TTC549 (cell line): ENCODE measurements around the gene WDR5B.

Experiments used
- FAIRE-seq: peaks from 2 replicates; lab custom pipeline; 2012; peaks lifted over from hg19 to GRCh38; lab: Jason Lieb, UNC

Gene WDR5B

DNA sequence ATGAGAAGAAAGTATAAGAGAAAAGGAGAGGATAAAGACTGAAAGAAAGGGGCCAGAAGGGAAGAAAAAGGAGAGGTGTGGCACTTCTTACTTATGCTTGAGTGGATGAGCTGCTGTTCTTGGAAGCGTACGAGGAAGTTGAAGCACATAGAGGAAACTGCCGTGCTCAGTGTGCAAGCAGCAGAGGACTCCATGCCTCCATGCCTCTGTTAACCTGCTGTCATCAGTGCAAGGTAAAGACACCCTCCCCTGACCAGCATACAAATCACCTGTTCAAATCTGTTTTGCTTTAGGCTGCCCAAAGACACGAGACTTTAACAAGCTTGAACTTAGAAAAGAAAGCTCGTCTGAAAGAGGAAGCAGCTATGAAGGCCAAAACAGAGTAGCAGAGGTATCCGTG, 6.4 kb downstream of the WDR5B start:
- FAIRE-seq, result no peak

DNA sequence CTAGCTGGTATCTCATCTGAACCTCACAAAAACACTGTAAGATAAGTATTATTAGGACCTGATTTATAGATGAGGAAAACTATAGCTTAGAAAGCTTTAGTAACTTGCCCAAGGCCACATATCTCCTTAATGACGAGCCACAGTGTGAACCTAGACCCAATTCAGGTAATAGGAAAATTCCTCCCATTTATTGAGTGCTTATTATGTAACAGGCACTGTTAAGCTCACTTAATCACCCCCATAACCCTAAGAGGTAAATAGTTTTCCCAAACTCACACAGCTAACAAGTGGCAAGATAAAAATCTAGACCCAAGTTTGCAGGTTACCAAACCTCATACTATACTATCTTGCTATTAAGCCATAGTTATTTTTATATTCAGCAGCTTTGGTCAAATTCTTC, 7.9 kb downstream of the WDR5B start:
- no peak for FAIRE-seq

DNA sequence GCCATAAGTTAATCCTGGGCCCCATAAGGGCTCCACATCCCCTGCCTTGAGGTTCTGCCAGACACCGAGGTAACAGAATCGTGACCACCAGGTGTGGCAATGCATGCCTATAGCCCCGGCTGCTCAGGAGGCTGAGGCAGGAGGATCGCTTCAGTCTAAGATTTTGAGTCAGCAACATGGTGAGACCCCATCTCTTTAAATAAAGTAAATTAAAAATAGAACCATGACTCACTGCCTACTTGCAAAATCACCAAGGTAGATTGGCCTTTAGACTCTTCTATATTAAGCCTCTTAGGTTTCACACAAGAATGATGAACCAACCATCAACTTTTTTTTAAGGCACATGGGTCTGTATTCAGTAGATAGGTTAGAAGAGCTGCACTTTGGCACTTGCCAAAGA, 9.7 kb downstream of the WDR5B start:
- no peak for FAIRE-seq

DNA sequence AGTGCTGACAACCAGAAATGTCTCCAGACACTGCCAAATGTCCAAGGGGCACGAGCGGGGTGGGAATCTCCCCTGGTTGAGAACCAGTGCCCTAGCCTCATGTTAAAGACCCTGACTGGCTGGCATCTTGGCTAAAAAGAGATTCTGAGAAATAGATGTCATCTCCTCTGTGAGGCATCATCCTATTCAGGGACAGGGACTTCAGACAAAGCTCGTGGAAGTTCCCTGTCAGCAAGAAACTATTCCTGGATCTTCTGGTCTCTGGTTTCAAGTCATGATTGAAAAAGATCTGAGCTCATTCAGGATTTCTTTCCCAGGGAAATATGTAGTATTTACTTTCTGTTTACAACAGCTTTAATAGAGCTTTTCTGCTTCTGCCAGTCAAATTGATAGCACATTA, 10.8 kb downstream of the WDR5B start:
- no peak for FAIRE-seq

DNA sequence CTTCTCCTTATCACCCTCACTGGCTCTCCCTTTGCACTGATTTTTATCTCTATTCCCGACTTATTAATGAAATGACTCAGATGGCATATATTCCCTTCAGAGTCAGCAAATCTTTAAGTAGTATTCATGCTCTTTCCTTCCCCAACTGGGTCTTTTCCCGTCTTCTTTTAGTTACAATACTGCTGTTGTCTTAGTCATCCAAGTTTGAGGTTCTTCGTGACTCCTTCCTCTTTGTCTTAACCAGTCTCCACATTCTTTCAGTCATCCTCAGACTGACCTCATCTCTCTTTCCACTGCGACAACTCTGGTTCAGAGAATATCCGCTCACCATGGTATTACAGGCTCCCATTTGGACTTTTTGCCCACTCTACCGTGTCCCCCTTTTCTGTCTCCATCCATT, 12.4 kb downstream of the WDR5B start:
- FAIRE-seq, result no peak

DNA sequence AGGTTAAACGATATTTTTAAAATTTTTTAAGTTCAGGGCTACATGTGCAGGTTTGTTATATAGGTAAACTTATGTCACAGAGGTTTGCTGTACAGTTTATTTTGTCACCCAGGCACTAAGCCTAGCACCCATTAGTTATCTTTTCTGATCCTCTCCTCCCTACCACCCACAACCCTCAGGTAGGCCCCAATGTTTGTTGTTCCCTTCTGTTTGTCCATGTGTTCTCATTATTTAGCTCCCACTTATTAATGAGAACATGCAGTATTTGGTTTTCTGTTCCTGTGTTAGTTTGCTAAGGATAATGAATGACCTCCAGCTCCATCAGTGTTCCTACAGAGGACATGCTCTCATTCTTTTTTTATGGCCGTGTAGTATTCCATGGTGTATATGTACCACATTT, 16.9 kb downstream of the WDR5B start:
- FAIRE-seq, result no peak

DNA sequence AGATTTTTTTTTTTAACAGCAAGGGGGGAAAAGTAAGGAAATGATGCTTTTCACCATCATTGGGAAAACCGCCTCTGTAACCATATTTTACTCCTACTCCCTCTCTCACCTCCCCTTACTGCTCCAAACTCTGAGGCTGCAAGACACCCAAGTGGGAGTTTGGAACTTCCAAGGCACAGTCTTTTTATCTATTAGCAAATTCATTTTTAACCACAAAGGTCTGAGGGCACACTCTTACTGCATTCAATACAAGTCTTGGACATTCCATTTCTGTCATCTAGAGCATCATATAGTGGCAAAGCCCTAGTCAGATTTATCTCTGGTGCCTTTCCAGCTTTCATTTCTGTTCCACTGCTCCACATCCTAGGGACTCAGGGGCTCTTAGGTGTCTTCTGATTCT, 18.7 kb downstream of the WDR5B start:
- FAIRE-seq, result no peak

DNA sequence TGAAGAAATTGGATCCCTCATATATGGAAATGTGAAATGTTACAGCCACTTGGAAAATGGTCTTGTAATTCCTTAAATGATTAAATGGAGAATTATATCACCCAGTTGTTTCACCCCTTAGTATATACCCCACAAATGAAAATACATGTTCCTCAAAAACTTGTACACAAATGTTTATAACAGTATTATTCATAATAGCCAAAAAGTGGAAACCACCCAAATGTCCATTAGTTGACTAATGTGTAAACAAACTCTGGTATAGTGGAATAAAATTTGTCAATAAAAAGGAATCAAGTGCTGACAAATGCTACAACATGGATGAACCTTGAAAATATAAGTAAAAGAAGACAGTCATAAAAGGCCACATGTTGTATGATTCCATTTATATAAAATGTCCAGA, 19.4 kb downstream of the WDR5B start:
- FAIRE-seq, result no peak

DNA sequence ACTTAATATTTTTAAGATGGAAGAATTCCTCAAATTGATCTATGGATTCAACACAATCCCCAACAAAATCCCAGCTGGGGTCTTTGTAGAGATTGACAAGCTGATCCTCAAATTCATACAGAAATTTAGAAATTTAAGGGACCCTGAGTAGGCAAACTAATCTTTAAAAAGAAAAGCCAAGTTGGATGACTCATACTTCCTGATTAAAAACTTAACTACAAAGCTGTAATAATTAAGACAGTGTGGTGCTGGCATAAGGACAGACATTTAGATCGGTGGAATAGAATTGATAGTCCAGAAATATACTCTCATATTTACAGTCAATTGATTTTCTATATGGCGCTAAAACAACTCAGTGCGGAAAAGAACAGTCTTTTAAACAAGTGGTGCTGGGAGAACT, 20.3 kb downstream of the WDR5B start:
- no peak for FAIRE-seq

DNA sequence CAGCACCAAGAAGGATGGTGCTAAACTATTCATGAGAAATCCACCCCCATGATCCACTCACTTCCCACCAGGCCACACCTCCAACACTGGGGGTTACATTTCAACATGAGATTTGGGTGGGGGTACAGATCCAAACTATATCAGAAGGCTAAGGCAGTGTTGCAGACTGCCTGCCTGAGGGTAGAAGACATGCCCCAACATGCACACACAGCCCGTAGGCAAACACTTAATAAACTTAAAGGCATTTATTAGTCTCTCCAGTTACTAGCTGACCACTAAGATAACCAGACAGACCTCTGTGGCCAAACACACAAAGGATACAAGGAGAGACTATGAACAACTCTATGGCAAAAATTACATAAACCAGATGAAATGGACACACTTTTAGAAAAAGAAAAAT, 21.7 kb downstream of the WDR5B start:
- no peak for FAIRE-seq

DNA sequence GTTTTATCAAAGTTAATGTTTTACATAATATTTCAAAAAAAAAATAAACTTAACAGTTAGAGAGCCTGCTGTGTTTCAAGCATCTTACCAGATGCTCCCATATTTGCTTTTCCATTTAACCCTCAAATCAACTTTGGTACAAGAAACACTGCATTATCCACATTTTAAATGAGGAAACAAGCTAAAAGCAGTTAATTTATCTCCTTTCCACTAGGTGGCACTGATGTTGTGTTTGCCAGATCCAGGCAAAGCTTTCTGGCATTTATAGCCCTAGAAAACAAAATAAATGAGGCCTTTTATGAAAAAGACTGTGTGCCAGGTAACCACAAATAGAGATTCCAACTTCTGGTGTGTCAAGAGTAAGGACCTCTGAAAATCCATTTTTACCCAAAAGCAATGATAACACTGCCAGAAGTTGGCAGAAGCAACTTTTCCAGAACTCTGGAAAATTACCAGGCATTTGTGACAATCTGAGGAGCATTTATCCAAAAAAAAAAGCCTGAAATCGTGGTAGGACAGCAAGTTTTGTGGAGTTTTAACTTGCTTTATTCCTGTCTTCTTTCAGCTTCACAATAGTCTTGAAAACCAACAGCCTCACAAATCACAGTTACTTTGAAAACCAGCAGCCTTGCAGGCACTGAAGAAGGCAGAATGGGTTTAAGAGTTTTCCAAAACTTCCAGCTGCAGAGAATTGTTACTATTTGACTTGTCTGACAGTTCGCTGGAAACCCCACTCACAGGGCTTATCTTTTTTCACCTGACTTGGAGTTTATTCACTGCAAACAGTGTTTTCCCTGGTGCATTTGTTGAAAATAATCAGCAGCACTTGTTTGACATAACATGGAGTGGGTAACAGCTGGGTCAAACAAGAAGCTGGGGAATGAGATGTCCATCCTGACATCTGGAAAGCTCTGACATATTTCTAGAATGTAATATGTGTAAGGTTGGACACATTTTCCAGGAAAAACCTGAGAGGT, 22.7 kb downstream of the WDR5B start:
- FAIRE-seq, result peak; percentile 64

DNA sequence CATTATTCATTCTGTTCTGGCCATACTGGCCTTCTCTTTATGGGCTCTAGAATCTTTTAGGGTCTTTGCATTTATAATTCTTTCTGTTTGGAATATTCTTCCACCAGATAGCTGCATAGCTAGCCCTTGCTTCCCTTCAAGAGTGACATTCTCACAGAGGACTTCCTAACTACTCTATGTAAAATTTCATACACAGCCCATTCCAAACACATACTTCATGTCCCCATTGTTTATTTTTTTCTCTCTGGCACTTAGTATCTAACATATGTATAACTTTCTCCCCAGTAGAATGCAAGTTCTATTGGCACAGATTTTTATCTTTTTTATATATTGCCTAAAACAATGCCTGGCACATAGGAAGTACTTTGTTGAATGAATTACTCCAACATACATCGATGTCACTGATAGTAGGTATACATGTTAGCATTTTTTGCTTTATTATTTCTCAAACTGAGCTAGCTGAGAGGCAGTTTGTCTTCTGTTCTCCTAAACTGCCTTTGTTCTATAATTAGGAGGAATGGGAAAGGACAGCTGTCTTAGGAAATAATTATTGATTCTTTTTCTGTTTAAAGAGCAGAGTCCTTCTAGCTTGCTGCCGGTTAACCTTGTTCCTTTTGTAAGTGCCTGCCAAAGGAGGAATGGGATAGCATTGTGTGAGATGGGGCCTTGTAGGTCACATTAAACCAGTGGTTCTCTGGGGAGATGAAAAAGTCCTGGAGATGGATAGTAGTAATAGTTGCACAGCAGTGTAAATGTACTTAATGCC, 24.0 kb downstream of the WDR5B start:
- no peak for FAIRE-seq

DNA sequence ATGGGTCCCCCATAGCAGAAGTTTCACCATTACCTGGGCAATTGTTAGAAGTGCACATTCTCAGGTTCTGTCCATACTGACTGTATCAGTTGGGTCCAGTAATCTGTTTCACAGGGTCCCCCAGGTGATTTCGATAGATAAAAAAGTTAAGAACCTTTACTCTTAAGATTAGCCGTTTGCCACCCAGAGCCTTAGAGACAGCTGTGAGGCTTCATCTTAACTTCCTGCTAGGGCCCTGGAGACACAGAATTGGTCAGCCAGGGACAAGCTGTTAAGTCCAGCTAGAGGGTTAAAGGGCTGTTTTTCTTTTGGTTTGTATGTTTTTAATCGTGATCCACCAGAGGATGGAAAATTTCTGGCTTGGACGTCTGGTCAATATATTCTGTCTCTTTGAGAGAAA, 25.2 kb downstream of the WDR5B start:
- FAIRE-seq, result no peak

DNA sequence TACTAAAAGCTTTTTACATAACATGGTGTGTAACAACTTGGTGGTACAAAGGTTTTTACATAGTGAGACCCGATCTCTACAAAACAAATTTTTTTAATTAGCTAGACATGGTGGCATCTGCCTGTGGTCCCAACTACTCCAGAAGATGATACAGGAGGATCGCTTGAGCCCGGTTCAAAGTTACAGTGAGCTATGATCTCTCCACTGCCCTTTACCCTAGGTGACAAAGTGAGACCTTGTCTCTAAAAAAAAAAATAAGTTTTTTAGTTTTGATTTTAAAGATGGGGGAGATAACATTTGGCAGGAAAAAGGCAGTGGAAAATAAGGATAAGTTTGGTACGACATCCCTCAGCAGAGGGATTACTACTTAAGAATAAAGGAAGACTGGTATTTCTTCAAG, 26.0 kb downstream of the WDR5B start:
- FAIRE-seq, result no peak

DNA sequence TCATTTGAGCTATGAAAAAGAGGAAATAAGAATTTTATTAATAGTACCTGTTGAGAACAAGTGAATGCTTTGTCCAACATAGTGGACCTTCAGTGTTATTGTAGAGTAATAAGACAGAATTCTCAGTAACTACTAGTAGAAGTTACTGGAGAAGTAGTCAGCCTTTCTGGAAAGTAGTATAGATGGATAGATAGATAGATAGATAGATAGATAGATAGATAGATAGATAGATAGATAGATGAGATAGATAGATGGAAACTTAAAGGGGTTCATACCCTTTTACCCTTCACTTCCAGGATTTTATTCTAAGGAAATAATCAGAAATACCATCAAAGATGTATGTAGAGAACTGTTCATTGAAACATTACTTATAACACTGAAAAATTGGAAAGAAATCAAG, 26.7 kb downstream of the WDR5B start:
- no peak for FAIRE-seq

DNA sequence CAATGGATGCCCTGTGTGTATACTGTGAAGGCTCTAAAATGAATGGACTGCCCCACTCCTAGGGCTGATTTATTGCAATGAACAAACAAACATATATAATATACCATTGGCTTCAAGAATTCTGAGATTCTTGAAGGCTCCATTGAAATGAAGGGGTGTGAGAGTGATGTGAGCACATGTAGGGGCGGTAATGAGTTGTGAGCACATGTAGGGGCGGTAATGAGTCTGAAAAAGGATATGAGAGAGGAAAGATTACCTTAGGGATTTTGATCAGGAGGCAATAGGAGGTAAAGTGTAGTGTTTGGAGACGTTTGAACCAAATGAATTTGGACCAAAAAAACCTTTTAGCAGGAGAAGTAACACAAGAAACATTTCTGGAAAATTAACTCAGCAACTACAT, 28.2 kb downstream of the WDR5B start:
- FAIRE-seq, result no peak

DNA sequence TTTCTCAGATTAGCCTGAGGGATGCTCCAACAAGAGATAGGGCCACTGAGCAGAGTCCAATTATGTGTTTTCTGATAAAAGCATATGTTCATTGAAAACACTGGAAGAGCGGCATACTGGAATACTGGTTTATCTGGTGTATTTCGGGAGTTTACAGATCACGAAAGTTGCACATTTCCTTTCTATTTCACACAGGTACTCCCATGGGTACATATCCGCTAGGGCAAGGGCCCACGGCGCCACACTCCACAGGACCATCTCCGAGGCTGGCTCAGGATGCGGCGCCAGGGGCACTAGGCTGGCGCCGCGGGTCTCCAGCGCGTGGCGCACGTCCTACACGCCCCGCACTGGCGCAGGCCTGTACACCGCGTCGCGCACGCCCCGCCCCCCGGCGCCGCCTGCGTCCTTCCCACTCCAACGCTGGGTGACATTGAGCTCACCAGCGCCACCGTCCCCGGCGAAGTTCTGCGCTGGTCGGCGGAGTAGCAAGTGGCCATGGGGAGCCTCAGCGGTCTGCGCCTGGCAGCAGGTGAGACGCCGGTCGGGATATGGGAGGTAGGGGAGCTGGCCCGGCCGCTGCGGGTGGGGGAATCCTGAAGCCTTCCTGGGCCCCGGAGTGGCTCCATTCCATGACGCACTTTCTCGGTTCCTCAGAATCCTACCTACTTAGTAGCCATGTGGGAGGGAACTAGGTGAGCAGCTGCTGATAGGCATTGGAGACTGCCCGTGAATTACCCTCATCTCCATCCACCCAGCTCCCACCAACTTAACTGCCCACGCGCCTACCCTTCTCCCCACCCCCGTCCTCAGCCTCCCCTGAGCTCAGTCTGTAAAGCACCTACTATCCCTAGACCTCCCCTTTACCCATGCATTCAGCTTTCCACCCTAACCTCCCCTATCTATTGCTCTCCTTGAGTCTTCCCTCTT, 31.8 kb downstream of the WDR5B start, which contains the start of gene FAM162A:
TSS of gene FAM162A (plus strand) at position 412 of the 927 bp plus-strand sequence. CDS start at position 496, 84 bp downstream.
- FAIRE-seq, result no peak

DNA sequence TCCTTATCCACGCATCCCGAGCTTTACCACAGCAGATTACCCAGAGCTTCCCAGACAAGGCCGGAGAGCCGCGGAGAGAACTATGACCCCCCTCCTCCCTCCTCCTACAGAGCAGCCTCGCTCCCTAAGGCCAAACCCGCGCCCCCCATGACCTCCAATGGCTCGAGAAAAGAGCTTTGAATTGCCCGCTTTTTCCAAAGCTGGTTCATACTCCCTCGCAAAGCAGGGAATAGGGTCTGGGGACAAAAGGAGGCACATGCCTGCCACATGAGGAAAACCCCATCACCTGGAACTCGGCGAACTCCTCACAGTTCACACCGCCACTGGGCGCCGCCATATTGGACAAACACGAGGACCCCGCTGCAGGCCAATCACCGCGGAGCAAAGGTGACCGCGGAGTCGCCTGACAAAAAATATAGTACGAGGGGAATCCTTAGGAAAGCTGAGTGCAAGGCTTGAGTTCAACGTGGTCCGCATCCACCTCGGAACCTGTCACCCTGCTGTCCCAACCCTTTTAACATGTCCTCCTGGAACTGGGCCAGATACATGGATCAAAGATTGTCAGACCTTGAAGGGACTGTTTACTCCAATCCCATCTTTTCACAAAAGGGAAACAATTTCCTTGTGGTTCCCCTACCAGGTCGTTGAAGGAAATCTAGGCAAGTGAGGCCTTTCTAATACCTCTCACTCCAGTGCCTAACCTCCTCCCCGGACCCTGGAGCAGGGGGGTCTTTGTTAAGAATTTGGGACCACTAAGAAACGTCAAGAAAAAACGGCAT, 32.8 kb downstream of the WDR5B start, which contains the start of gene MIX23:
TSS of gene MIX23 (minus strand) at position 344 of the 779 bp plus-strand sequence. CDS start at position 337, 7 bp downstream.
- peak; percentile 68 for FAIRE-seq

DNA sequence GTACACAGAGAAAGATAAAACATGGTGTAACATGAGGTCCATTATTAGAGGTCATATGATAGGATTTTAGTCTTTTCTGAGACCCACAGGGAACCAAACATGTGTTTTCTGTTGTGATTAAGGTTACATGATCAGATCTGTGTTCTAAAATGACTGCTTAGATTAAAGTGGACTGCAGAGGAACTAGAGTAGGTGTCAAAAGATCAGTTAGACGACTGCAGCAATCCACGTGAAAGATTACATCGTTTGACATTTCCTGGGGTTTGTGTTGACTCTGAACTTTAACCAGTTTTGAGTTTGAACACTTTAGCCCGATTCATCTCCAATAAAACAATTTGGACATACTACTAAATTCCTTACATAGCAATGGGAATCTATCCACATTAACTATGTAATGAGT, 37.9 kb downstream of the WDR5B start:
- FAIRE-seq, result no peak

DNA sequence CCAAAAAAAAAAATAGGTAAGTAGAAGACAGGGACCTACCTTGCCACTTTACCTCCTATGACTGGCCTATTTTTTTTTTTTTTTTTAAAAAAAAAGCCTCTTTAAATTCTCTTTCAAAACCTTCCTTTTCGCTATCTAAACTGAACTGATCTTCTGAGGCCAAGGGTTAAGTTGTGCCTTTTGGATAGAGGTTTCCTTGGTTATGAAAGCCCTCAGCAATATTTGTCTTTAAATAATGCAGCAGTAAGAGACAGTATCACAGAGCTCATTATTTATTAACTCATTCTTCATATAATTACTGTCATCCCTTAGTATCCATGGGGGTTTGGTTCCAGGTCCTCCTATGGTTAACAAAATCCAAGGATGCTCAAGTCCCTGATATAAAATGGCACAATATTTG, 41.8 kb downstream of the WDR5B start:
- no peak for FAIRE-seq

DNA sequence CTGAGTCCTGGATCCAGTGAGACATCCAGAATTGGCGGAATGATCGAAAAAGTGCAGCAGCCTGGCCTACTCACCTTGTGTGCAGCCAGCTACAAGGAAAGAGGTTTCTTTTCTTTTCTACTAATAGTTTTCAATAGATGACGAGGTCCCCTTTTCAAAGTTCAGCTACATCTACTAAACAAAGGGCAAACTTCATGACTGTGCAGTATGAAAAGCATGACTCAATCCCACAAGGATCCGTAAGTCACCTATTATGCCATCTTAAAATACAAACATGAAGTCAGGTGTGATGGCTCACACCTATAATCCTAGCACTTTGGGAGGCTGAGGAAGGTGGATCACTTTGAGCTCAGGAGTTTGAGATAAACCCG, 49.5 kb downstream of the WDR5B start:
- FAIRE-seq, result no peak
